Amniotic stem cell (primary cell): ENCODE data around the gene RERE.

Experiments
- DNase-seq: peaks from one replicate; lab custom pipeline; 2025; lab: John Stamatoyannopoulos, UW

RERE gene

GRCh38 chr1:8348777-8349472, 468.5 kb downstream of the RERE start:
- no peak for DNase-seq

GRCh38 chr1:8348047-8348776, 469.2 kb downstream of the RERE start:
- DNase-seq: no peak

- DNase-seq: no peak
Observed at GRCh38 chr1:8347635-8348034, 469.8 kb downstream of the RERE start.

- DNase-seq: no peak
Observed at GRCh38 chr1:8345621-8346415, 471.6 kb downstream of the RERE start.

- DNase-seq: no peak
Observed at GRCh38 chr1:8344893-8345507, 472.4 kb downstream of the RERE start.

GRCh38 chr1:8343464-8344001, 473.9 kb downstream of the RERE start:
- DNase-seq: peak; percentile 93

GRCh38 chr1:8343044-8343443, 474.4 kb downstream of the RERE start:
- no peak for DNase-seq

GRCh38 chr1:8342325-8342724, 475.1 kb downstream of the RERE start:
- DNase-seq: no peak

- no peak for DNase-seq
Observed at GRCh38 chr1:8340448-8340847, 477.0 kb downstream of the RERE start.

GRCh38 chr1:8339203-8339600, 478.2 kb downstream of the RERE start:
- no peak for DNase-seq

GRCh38 chr1:8338526-8339202, 478.8 kb downstream of the RERE start:
- DNase-seq: no peak

GRCh38 chr1:8337776-8338525, 479.5 kb downstream of the RERE start:
- no peak for DNase-seq

- DNase-seq: no peak
Observed at GRCh38 chr1:8335246-8335645, 482.2 kb downstream of the RERE start.

GRCh38 chr1:8334106-8334851, 483.2 kb downstream of the RERE start:
- no peak for DNase-seq

GRCh38 chr1:8333246-8333987, 484.0 kb downstream of the RERE start:
- no peak for DNase-seq

- no peak for DNase-seq
Observed at GRCh38 chr1:8332806-8333205, 484.6 kb downstream of the RERE start.

- no peak for DNase-seq
Observed at GRCh38 chr1:8330271-8331125, 486.9 kb downstream of the RERE start.

- no peak for DNase-seq
Observed at GRCh38 chr1:8329858-8330257, 487.6 kb downstream of the RERE start.
